SK-N-MC (cell line): ENCODE results near the gene ZCCHC24.

ENCODE experiments used
- EZH2 ChIP-seq: fragments of 200-600 bp; sonication (generic); IDR thresholded peaks from one replicate; pipeline ENCODE4 v1.6.1; 2017; ENCODE audit warnings: antibody characterized with exemption
- FOXP2 ChIP-seq: optimal IDR thresholded peaks from 2 replicates; pipeline ENCODE3; 2011; ENCODE audit warnings: mild to moderate bottlenecking, moderate library complexity; ENCODE audit not compliant: insufficient read depth; ENCODE audit errors: extremely low read length, control extremely low read depth
- POLR2AphosphoS5 ChIP-seq: IDR thresholded peaks from 2 replicates; pipeline ENCODE4 v1.6.1; 2012; ENCODE audit warnings: mild to moderate bottlenecking, low read depth, low read length, borderline replicate concordance

- TF ChIP-seq POLR2AphosphoS5 (no peak), FOXP2 (no peak), EZH2 (no peak)
Observed at GRCh38 chr10:79379512-79380124, 65.8 kb downstream of the ZCCHC24 start.
